ENCODE results near the gene ANAPC10.
"Not testable (repeated sequence)": the region's sequence is repeated elsewhere in the genome, so short reads cannot be mapped to it uniquely, and the experiment has no call there.

Gene ANAPC10

GRCh38 chr4:145069361-145069760 lies 28.6 kb downstream of the ANAPC10 start:
- DNase-seq: peak; percentile 76

GRCh38 chr4:145066063-145066501 lies 31.9 kb downstream of the ANAPC10 start:
- DNase-seq: no peak

GRCh38 chr4:145061318-145061920 lies 36.6 kb downstream of the ANAPC10 start:
- DNase-seq: peak; percentile 54

GRCh38 chr4:145058256-145058655 lies 39.7 kb downstream of the ANAPC10 start:
- DNase-seq: no peak

- no peak for DNase-seq
These were observed 41.5 kb downstream of the ANAPC10 start for GRCh38 chr4:145056325-145057130.

GRCh38 chr4:145055533-145056257 lies 42.3 kb downstream of the ANAPC10 start:
- DNase-seq: no peak

GRCh38 chr4:145049241-145049640 lies 48.8 kb downstream of the ANAPC10 start:
- DNase-seq: no peak

- DNase-seq: no peak
These were observed 49.2 kb downstream of the ANAPC10 start for GRCh38 chr4:145048817-145049216.

- DNase-seq: no peak
These were observed 50.8 kb downstream of the ANAPC10 start for GRCh38 chr4:145047151-145047550.

GRCh38 chr4:145045180-145045579 lies 52.8 kb downstream of the ANAPC10 start:
- DNase-seq: no peak

GRCh38 chr4:145044341-145044740 lies 53.7 kb downstream of the ANAPC10 start:
- DNase-seq: peak; percentile 37

GRCh38 chr4:145043306-145043705 lies 54.7 kb downstream of the ANAPC10 start:
- no peak for DNase-seq

- no peak for DNase-seq
These were observed 55.3 kb downstream of the ANAPC10 start for GRCh38 chr4:145042601-145043285.

GRCh38 chr4:145041378-145041777 lies 56.6 kb downstream of the ANAPC10 start:
- DNase-seq: no peak

- DNase-seq: no peak
These were observed 62.4 kb downstream of the ANAPC10 start for GRCh38 chr4:145035494-145036136.

- peak; percentile 77 for DNase-seq
These were observed 63.2 kb downstream of the ANAPC10 start for GRCh38 chr4:145034727-145035211.

GRCh38 chr4:145019346-145019745 lies 78.7 kb downstream of the ANAPC10 start:
- DNase-seq: no peak

- DNase-seq: no peak
These were observed 83.6 kb downstream of the ANAPC10 start for GRCh38 chr4:145014365-145014764.

GRCh38 chr4:145012841-145013240 lies 85.2 kb downstream of the ANAPC10 start:
- DNase-seq: peak; percentile 41

GRCh38 chr4:145011636-145012035 lies 86.4 kb downstream of the ANAPC10 start:
- no peak for DNase-seq

GRCh38 chr4:145010315-145010714 lies 87.7 kb downstream of the ANAPC10 start:
- DNase-seq: not testable (repeated sequence)

- DNase-seq: no peak
These were observed 94.3 kb downstream of the ANAPC10 start for GRCh38 chr4:145003675-145004074.
